AG10803 (cell line): Measurements from ENCODE around the gene CELA1.
"Not testable (repeated sequence)": the region's sequence is repeated elsewhere in the genome, so short reads cannot be mapped to it uniquely, and the experiment has no call there.

ENCODE experiments used
- DNase-seq: peaks from one replicate; pipeline ENCODE4 v3.0.0; 2010; ENCODE audit warnings: low read depth
- H3K4me3 ChIP-seq: 2 replicates; pipeline ENCODE4 v1.5.1; 2011; ENCODE audit warnings: mild to moderate bottlenecking, low read length, control low read depth
- CTCF ChIP-seq: conservative IDR thresholded peaks from 2 replicates; pipeline ENCODE4 v1.5.1; 2011; ENCODE audit warnings: mild to moderate bottlenecking, low read length, control low read depth, inconsistent platforms

The CELA1 gene

DNA sequence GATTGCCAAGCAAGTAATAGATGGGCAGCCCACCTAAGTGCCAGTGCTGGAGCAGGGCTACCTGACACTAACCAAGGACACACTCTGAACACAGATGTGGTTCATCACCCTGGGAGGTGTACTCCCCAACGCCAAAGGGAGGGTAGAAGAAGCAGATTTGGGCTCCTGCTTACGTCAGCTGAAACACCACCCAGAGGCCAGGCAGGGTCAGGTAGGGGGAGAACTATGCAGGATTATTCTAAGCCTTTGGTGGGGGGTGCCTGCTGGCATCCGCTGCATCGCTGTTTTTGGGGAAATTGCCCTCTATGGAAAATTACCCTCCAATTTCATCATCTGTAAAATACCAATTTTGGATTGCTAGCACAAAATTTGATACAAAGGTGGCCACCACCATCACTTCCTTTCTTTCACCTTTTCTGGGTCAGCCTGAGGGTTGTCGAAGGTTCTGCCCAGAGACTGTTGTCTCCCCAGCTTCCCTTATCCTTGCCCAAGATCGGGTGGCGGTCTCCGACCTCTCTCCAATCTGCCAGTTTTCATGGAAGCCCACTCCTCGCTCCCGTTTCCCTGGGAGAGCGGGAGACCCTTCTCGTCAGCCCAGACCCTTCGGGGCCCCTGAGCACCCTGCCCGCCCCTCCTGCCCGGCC is 23.0 kb downstream of the CELA1 start:
- no peak for DNase-seq
- TF ChIP-seq CTCF, result no peak
- H3K4me3 ChIP-seq, result no peak overlapping the region

DNA sequence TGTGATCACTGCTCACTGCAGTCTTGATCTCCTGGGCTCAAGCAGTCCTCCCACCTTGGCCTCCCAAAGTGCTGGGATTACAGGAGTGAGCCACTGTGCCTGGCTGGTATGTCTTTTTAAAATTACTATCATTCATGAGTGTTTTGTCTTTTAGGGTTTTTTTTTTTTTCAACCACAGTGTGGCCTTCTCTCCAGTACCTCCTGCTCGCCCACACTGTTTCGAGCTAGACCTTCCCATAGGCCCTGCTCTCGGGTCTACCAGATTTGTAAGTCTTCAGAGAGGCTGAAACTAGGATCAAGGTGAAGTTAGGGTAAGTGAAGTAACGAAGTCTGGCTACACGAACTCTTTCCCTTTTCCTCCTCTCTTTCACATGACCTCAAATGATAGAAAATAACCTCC is 24.0 kb downstream of the CELA1 start:
- TF ChIP-seq CTCF, result no peak
- H3K4me3 ChIP-seq, result no peak overlapping the region
- DNase-seq, result no peak

- H3K4me3 ChIP-seq, result no peak overlapping the region
- no peak for DNase-seq
- TF ChIP-seq CTCF, result no peak
Measured at GRCh38 chr12:51321882-51322281, 24.6 kb downstream of the CELA1 start.

GRCh38 chr12:51320695-51321320 is 25.7 kb downstream of the CELA1 start:
- DNase-seq, result peak; percentile 81
- no peak for TF ChIP-seq CTCF
- H3K4me3 ChIP-seq, result no peak overlapping the region

DNA sequence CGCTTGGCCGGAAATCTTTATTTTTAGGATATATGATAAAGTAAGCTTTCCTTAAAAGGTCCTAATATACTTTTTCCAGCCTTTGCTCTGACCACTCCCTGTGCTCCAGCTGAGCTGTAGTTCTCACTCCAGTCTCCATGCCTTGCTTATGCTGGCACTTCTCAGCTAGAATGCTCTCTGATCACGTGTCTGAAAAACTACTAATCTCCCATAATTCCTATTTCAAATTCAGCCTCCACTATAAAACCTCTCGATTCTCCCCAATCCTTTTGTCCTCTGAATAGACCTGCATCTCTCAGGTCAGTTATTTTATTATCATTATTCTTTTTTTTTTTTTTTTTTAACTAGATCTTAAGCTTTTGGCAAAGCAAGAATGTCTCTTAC is 26.2 kb downstream of the CELA1 start:
- DNase-seq, result no peak
- H3K4me3 ChIP-seq, result no peak overlapping the region
- no peak for TF ChIP-seq CTCF

- H3K4me3 ChIP-seq, result no peak overlapping the region
- no peak for DNase-seq
- no peak for TF ChIP-seq CTCF
Measured at GRCh38 chr12:51318846-51319599, 27.5 kb downstream of the CELA1 start.

DNA sequence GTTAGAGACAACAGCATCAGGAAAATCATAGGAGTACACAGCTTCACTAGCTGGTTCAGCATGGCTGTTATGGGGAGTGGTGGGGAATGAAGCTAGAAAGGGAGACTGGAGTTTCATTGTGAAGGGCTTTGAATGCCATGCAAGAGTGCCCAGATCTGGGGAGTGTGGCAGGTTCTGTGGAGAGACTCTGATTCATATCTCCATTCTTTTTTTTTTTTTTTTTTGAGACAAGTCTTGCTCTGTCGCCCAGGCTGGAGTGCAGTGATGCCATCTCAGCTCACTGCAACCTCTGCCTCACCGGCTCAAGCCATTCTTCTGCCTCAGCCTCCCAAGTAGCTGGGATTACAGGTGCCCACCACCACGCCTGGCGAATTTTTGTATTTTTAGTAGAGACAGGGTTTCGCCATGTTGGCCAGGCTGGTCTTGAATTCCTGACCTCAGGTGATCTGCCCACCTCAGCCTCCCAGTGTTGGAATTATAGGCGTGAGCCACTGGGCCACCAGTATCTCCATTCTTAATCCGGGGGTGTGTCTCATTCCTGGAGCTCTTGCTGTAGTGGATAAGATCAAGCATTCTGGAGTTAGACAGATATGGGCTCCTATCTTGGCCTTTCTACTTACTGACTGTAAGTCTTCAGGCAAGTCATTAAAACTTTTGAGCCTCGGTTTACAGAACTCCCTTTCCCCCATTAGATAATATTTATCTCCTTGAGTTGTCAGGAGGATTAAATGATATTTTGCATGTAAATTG is 28.2 kb downstream of the CELA1 start:
- not testable (repeated sequence) for H3K4me3 ChIP-seq, DNase-seq
